HS-27A (cell line): ENCODE results near the gene SFSWAP.
"Not testable (repeated sequence)": the region's sequence is repeated elsewhere in the genome, so short reads cannot be mapped to it uniquely, and the experiment has no call there.

Source experiments
- DNase-seq: peaks from one replicate; pipeline ENCODE4 v3.0.0-alpha.2; 2012; ENCODE audit warnings: low read depth, missing footprints

SFSWAP gene

GRCh38 chr12:131703161-131703560 is 7.7 kb upstream of the SFSWAP start:
- DNase-seq = no peak

GRCh38 chr12:131704509-131704908 is 6.4 kb upstream of the SFSWAP start:
- no peak for DNase-seq

GRCh38 chr12:131706709-131707108 is 4.2 kb upstream of the SFSWAP start:
- not testable (repeated sequence) for DNase-seq

- DNase-seq = no peak
Observed at GRCh38 chr12:131709226-131709625, 1.7 kb upstream of the SFSWAP start.

- DNase-seq = no peak
Observed at GRCh38 chr12:131711551-131712205, 788 bp downstream of the SFSWAP start.

GRCh38 chr12:131713349-131713748 is 2.5 kb downstream of the SFSWAP start:
- no peak for DNase-seq

GRCh38 chr12:131714759-131715158 is 3.9 kb downstream of the SFSWAP start:
- no peak for DNase-seq

- no peak for DNase-seq
Observed at GRCh38 chr12:131716282-131716681, 5.4 kb downstream of the SFSWAP start.

- no peak for DNase-seq
Observed at GRCh38 chr12:131720241-131720640, 9.4 kb downstream of the SFSWAP start.

GRCh38 chr12:131720921-131721320 is 10.0 kb downstream of the SFSWAP start:
- DNase-seq = no peak

GRCh38 chr12:131721548-131721947 is 10.7 kb downstream of the SFSWAP start:
- DNase-seq = no peak

GRCh38 chr12:131723532-131723931 is 12.6 kb downstream of the SFSWAP start:
- DNase-seq = no peak

GRCh38 chr12:131724534-131724933 is 13.6 kb downstream of the SFSWAP start:
- no peak for DNase-seq

GRCh38 chr12:131725503-131725902 is 14.6 kb downstream of the SFSWAP start:
- no peak for DNase-seq

GRCh38 chr12:131728720-131729119 is 17.8 kb downstream of the SFSWAP start:
- no peak for DNase-seq

- no peak for DNase-seq
Observed at GRCh38 chr12:131729254-131729955, 18.5 kb downstream of the SFSWAP start.

- no peak for DNase-seq
Observed at GRCh38 chr12:131732996-131733615, 22.2 kb downstream of the SFSWAP start.

GRCh38 chr12:131733874-131734273 is 23.0 kb downstream of the SFSWAP start:
- no peak for DNase-seq

- no peak for DNase-seq
Observed at GRCh38 chr12:131734336-131735152, 23.7 kb downstream of the SFSWAP start.

- no peak for DNase-seq
Observed at GRCh38 chr12:131735153-131735456, 24.2 kb downstream of the SFSWAP start.

- DNase-seq = no peak
Observed at GRCh38 chr12:131735476-131736445, 24.9 kb downstream of the SFSWAP start.
